HG03378 (cell line): Measurements from ENCODE around the gene NAPB.

Experiments used
- ATAC-seq: cut with Tn5 transposase; IDR thresholded peaks from one replicate; pipeline ENCODE4 v1.9.1; 2021; ENCODE audit warnings: mild to moderate bottlenecking, moderate library complexity; ENCODE audit not compliant: unreplicated experiment

The NAPB gene

DNA sequence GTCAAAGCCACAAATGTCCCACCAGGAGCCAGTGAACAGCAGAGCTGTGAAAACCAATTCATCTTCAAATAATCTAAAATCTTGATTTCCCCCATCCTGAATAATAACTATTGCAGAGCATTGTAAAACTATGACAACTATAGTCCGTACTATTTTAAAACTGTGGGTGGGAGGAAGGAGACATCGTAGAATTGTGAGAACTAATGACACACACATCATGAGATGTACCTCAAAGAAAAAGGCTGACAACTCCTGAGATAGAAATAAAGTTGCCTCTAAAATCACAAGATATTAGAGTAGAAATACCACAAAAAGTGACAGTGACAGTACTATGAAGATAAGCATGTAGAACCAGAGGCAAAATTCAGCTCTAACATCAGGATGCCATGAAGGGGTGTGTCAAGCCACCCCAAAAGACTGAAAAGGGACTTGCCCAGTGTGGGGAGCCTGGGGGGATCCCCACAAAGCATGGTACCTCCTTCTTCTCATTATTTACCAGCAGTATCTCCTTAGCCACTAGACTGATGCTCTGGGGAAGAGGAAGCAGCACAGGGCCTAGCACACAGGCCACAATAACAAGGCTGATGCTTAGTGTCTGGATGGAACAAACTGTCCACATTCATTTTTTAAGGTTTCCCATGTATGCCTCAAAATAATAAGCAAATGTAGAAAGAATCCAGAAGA is 13.4 kb downstream of the NAPB start:
- peak; percentile 88 for ATAC-seq

DNA sequence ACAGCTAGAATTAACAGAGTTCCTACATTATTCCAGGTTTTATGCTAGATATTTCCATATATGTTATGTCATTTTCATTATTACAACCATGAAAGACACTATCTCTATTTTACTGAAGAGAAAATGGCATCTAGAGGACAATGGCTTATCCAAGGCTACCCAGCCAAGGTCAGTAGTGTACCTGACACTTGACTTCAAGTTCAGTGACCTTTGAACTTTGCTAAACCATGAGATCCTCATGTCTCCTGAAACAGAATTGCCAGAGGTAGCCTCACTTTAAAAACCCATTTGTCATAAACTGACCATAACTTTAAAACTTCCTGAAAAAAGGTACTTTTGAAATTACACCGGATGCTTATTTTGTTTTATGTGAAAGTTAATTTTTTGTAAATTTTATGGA is 14.4 kb downstream of the NAPB start:
- no peak for ATAC-seq

DNA sequence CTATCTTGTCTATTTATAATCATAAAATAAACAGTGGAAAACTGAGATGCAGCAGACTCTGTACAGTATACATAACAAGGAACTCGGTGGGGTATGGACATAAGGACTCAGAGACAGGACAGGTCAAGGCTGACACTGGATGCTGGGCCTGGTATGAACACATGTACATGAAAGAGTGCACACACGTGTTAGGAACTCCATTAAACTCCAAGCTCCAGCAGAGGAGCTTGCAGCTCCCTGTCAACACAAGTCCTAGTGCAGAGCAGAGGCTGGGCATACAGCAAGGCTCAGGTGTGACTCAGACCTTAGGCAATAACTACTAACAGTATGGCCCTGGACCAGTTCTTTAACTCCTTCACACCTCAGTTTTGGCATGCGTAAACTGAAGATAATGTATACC is 17.1 kb downstream of the NAPB start:
- ATAC-seq: no peak

GRCh38 chr20:23403751-23404150 is 17.5 kb downstream of the NAPB start:
- ATAC-seq: no peak

GRCh38 chr20:23401051-23401450 is 20.2 kb downstream of the NAPB start:
- ATAC-seq: no peak

- peak; percentile 69 for ATAC-seq
These were observed 21.6 kb downstream of the NAPB start for GRCh38 chr20:23399568-23400241.

- ATAC-seq: no peak
These were observed 23.3 kb downstream of the NAPB start for GRCh38 chr20:23397961-23398360.

DNA sequence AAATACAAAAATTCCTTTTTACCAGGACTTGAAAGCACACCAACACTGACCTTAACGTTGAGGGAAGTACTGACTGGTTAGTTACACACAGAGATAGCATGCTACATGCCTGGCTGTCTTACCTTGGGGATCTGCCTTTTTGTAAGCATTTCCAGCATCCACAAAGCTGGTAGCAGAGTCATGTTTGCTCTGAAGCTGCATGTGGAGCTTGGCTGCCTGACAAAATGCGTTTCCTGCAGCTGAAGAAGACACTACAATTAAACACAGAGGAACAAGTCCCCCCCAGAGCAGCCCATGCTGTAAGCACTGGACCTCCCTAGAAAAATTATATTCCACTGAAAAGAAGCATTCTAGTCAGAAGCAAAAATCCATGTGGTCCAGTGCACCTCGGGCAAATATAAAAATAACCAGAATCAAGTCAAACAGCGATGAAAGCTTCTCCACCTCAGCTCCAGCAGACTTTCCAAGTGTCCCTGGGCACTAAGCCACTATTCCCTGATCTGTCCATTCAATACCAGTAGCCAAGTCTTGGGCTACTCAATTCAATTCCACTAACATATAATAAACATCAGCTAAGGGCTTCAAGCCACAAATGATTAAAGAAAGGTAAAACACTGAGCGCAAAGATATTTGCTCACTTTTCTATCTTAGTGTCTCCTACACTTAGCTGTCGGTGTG is 24.2 kb downstream of the NAPB start:
- ATAC-seq: no peak

- ATAC-seq: no peak
These were observed 27.1 kb downstream of the NAPB start for GRCh38 chr20:23393996-23394775.

DNA sequence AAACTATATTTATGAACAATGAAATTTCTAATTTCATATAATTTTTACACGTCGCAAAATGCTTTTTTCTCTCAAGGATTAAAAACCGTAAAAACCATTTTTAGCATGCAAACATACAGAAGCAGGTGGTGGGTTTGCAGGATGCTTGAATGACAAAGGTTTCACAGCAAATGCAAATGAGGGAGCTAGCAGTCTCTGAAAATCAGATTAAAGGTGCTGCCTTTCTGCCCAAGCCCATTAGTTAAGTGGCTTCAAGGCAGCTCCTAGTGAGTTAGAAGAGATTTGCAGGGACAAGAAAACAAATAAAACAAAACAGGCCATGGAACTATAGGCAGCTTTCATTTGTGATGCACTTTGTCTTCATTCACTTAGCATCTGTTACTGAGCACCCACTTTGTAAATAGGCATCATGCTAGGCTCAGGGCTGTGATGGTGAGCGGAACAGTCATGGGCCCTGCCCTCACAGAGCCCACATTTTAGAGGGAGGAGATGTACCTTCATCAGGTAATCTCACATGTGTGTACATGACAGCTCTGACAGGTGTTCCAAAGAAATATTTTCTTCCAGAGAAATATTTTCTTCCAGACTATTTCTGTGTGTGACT is 29.5 kb downstream of the NAPB start:
- no peak for ATAC-seq

- ATAC-seq: no peak
These were observed 31.1 kb downstream of the NAPB start for GRCh38 chr20:23390091-23390774.

DNA sequence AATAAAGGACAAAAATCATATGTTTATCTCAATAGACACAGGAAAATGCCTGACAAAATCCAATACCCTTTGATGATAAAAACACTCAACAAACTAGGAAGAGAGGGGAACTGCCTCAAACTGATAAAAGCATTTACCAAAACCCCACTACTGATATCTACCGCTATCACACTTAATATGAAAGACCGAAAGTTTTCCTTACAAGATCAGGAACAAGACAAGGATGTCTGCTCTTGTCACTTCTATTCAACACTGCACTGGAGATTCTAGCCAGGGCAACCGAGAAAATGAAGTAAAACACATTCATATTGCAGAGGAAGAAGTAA is 34.2 kb downstream of the NAPB start:
- ATAC-seq: no peak

- ATAC-seq: no peak
These were observed 34.8 kb downstream of the NAPB start for GRCh38 chr20:23386304-23387117.

DNA sequence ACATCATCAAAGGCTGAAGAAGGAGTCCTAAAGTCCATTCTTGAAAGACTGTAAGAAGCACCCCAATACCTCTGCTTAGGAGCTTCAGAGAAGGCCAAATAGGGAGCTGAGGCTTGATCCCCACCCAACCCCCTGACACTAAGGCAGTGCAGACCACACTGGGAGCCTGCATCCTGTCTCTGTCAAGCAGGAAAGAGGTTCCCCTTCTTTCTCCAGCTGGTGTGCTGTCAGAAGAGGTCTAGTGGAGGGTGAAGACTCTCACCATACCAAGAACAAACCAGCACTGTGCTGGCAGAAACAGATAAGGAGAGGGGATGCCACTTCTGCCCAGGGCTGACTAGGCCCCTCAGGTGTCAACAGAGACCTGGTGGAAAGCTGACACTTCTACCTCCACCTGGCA is 39.4 kb downstream of the NAPB start:
- no peak for ATAC-seq

DNA sequence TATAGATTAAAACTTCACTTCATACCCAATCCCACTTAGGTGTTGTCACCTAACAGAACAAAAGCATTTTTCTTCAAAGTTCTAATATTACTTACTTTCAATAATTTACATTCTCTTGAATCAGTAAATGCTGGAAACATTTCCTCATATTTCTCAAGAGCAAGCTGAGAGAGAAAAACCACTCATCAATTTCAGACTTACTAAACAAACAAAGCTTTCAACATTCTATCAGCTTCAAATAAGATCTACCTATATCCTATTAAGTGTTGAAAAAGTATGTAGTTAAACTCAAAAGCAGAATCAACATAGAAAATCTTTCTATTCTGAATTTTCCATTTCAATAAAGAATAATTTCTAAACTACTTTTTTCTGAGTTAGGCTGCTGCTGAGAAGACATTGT is 41.5 kb downstream of the NAPB start:
- ATAC-seq: no peak

GRCh38 chr20:23375827-23376226 is 45.5 kb downstream of the NAPB start:
- no peak for ATAC-seq

DNA sequence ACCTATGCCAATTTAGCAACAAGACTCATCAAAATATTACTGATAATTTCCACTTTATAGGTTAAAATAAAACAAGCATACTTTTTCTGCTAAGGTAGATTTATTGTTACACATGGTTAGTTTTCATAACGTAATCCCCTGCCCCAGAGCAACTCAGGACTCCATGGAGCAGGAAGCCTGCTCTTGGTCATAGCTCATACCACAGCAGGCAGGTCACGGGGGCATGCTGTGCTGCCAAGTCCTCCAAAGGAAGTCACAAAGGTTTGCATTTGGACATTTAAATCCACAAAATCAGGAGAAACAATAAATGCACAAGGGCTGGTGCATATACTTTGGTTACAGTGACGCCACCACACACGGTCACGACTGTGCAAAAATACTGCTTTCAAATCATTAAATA is 46.8 kb downstream of the NAPB start:
- no peak for ATAC-seq

DNA sequence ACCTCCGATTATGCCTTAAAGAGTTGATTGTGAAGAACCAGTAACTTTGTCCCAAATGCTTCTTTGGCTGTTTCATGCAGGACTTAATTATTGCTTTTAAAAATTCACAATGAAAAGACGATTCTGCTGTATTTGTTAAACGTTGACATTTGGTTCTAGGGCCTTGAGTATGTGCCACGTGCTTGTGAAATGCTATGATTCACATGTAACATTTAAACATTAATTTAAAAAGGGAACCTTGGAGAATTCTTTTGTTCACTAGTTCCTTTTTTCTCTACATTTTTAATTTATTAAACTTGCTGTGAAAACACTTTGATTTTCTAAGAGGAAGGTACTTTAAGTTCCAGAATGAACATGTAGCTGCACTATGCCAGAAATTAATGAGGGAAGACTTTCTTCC is 49.8 kb downstream of the NAPB start:
- no peak for ATAC-seq

- no peak for ATAC-seq
These were observed 50.4 kb downstream of the NAPB start for GRCh38 chr20:23370873-23371272.

- ATAC-seq: no peak
These were observed 51.0 kb downstream of the NAPB start for GRCh38 chr20:23370274-23370673.
